Measurements from ENCODE around the gene ENTREP1.

DNA sequence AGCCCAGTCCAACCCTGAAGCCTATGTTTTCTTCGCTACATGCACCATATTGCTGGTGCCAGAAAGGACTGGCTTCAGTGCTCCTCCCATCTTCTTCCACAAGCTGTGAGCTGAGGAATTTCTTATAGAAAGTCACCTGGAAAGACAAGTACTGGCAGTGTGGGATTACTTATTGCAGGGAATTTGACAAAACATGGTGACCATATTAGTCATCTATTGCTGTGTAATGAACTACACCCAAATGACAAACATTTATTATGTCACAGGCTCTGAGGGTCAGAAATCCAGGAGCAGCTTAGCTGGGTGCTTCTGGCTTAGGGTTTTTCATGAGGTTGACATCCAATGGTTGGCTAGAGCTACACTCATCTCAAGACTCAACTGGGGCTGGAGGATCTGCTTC, 75.5 kb downstream of the ENTREP1 start:
- no peak for TF ChIP-seq CTCF (IDR thresholded peaks at IDR 0.05)
- no peak for TF ChIP-seq POLR2A (IDR thresholded peaks at IDR 0.05)
